ENCODE results near the gene SCN5A.

Gene SCN5A

DNA sequence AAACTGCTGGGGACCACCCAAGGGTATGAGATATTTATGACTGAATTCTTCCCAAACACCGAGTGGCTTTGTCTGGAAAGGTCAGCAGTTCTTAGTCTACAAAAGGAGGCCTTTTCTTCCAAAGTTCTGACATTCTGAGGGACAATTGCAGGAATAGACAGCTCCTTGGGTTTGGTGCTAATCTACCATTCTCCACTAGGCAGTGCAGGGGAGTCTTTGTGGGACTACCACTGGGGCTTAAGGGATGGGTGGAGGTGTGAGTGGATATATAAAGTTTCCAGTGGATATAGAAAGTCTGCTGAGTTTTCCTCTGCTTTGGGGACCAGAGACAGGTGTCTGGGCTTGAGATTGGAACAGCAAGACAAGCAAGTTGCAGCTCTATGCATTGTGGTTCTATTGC lies 90.6 kb downstream of the SCN5A start:
- TF ChIP-seq CTCF (IDR thresholded peaks at IDR 0.05; ENCODE audit: low read length, missing control alignments): no peak

GRCh38 chr3:38556640-38557358 lies 92.7 kb downstream of the SCN5A start:
- H3K4me3 ChIP-seq (replicated peaks; ENCODE audit: low read depth, low read length): no peak overlapping the region
- no peak for DNase-seq (ENCODE audit: low read depth)
- TF ChIP-seq CTCF (IDR thresholded peaks at IDR 0.05; ENCODE audit: low read length, missing control alignments): no peak

More for the DNA sequence above, 90.6 kb downstream of the SCN5A start:
- no peak overlapping the region for H3K4me3 ChIP-seq (replicated peaks; ENCODE audit: low read depth, low read length)
- no peak for DNase-seq (ENCODE audit: low read depth)

- no peak overlapping the region for H3K4me3 ChIP-seq (replicated peaks; ENCODE audit: low read depth, low read length)
- no peak for DNase-seq (ENCODE audit: low read depth)
- TF ChIP-seq CTCF (IDR thresholded peaks at IDR 0.05; ENCODE audit: low read length, missing control alignments): no peak
Observed at GRCh38 chr3:38555926-38556325, 93.6 kb downstream of the SCN5A start.

GRCh38 chr3:38555149-38555840 lies 94.2 kb downstream of the SCN5A start:
- no peak for DNase-seq (ENCODE audit: low read depth)
- no peak for TF ChIP-seq CTCF (IDR thresholded peaks at IDR 0.05; ENCODE audit: low read length, missing control alignments)
- H3K4me3 ChIP-seq (replicated peaks; ENCODE audit: low read depth, low read length): no peak overlapping the region

GRCh38 chr3:38554127-38554827 lies 95.2 kb downstream of the SCN5A start:
- no peak for DNase-seq (ENCODE audit: low read depth)

DNA sequence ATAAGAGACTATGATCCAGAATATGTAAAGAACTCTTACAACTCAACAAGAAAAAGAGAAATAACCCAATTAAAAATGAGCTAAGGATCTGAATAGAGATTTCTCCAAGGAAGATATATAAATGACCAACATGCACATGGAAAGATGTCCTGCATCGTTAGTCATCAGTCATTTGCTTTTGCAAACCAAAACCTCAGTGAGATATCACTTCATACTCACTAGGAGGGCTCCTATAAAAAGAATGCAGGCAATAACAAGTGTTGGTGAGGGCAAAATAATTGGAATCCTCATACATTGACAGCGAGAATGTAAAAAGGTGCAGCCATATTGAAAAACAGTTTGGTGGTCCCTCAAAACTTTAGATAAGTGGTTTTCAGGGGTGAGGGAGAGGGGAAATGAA lies 96.4 kb downstream of the SCN5A start:
- no peak overlapping the region for H3K4me3 ChIP-seq (replicated peaks; ENCODE audit: low read depth, low read length)
- DNase-seq (ENCODE audit: low read depth): no peak
- no peak for TF ChIP-seq CTCF (IDR thresholded peaks at IDR 0.05; ENCODE audit: low read length, missing control alignments)

More at GRCh38 chr3:38554127-38554827, 95.2 kb downstream of the SCN5A start:
- H3K4me3 ChIP-seq (replicated peaks; ENCODE audit: low read depth, low read length): no peak overlapping the region
- no peak for TF ChIP-seq CTCF (IDR thresholded peaks at IDR 0.05; ENCODE audit: low read length, missing control alignments)

Data from fibroblast of pulmonary artery (primary cell).